ENCODE results near the gene RUFY4. TPM values are rescaled to one million over a fixed set of nuclear protein-coding genes. Genes with fewer than 3 reads are reported as not detected.

Gene RUFY4
- total and polyA plus RNA-seq, 2 donors (not counting 3 experiments of a cell fraction or from before 2014, with no cell fraction given) = not detected

GRCh38 chr2:218029366-218030360 lies 39.4 kb upstream of the RUFY4 start:
- H3K27ac ChIP-seq (ENCODE audit: insufficient read depth, low read depth, low read length) = no peak overlapping the region
- ChIA-PET CTCF (interaction anchor here (1.0 to 2.1 kb wide), 3 partner anchors 35 to 241 kb away, joined by 3 to 10 read pairs (median 4); no protein-coding TSS in a partner anchor), POLR2A (no interaction called here)
- peaks cover 13 to 23% of the 10 kb centered on the region in 2 experiments for H3K27me3 ChIP-seq (ENCODE audit: control insufficient read depth in 2 of 2, insufficient read depth in 2 of 2, low read length in 2 of 2)
- DNase-seq (ENCODE audit: low read depth, low spot score) (no peak), FAIRE-seq (no peak)
- H3K79me2 ChIP-seq (ENCODE audit: control insufficient read depth, insufficient read depth, low read length) = no peaks in the 10 kb centered on the region
- H3K9me1 ChIP-seq (replicated peaks; ENCODE audit: control insufficient read depth, extremely low read depth, insufficient read depth, low read length) = no peaks in the 10 kb centered on the region
- H2AFZ ChIP-seq (ENCODE audit: low read depth, low read length) = no peak overlapping the region
- H3K9ac ChIP-seq (replicated peaks; ENCODE audit: extremely low read depth, insufficient read depth, low read length) = no peak overlapping the region
- dilution Hi-C loops (cut with MboI; ENCODE audit: extremely low pct_ligation_motif_present, low sequenced_read_pairs) = no loop called here
- no peaks in the 10 kb centered on the region for H3K9me3 ChIP-seq (replicated peaks; ENCODE audit: control insufficient read depth, insufficient read depth, low read length)
- no peaks in the 10 kb centered on the region for H3K4me1 ChIP-seq (ENCODE audit: control insufficient read depth, extremely low read depth, insufficient read depth, low read length)
- no peaks in the 10 kb centered on the region for H3K36me3 ChIP-seq (ENCODE audit: control insufficient read depth in 2 of 2, extremely low read depth in 1 of 2, insufficient read depth in 2 of 2, low read length in 2 of 2)
- intact Hi-C loops (cut with micrococcal nuclease) = no loop called here
- no peak overlapping the region for H3K4me3 ChIP-seq (replicated peaks in 1 of 3; ENCODE audit: insufficient read depth in 1 of 3, low read depth in 1 of 3, low read length in 3 of 3)
- TF ChIP-seq, protein P1, sequence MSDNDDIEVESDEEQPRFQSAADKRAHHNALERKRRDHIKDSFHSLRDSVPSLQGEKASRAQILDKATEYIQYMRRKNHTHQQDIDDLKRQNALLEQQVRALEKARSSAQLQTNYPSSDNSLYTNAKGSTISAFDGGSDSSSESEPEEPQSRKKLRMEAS (IDR thresholded peaks at IDR 0.05; ENCODE audit: insufficient read depth, insufficient read length) = no peak
- no peak for TF ChIP-seq EZH2 (IDR thresholded peaks at IDR 0.05; ENCODE audit: borderline replicate concordance, low read depth, low read length, severe bottlenecking)
- no peak for TF ChIP-seq POLR2AphosphoS5 (IDR thresholded peaks at IDR 0.05; ENCODE audit: insufficient read depth, low read depth, low read length)
- TF ChIP-seq GATA2 (IDR thresholded peaks at IDR 0.05; ENCODE audit: insufficient read depth, insufficient read length, low read depth, low read length) = no peak
- TF ChIP-seq, protein P2, sequence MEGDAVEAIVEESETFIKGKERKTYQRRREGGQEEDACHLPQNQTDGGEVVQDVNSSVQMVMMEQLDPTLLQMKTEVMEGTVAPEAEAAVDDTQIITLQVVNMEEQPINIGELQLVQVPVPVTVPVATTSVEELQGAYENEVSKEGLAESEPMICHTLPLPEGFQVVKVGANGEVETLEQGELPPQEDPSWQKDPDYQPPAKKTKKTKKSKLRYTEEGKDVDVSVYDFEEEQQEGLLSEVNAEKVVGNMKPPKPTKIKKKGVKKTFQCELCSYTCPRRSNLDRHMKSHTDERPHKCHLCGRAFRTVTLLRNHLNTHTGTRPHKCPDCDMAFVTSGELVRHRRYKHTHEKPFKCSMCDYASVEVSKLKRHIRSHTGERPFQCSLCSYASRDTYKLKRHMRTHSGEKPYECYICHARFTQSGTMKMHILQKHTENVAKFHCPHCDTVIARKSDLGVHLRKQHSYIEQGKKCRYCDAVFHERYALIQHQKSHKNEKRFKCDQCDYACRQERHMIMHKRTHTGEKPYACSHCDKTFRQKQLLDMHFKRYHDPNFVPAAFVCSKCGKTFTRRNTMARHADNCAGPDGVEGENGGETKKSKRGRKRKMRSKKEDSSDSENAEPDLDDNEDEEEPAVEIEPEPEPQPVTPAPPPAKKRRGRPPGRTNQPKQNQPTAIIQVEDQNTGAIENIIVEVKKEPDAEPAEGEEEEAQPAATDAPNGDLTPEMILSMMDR (IDR thresholded peaks at IDR 0.05; ENCODE audit: extremely low read depth in 1 of 2, insufficient read depth in 1 of 2, low read depth in 1 of 2, low read length in 2 of 2) = no peak
- no TSS peak for BruUV-seq (replicated peaks)
- H4K20me1 ChIP-seq (replicated peaks; ENCODE audit: control insufficient read depth, extremely low read depth, insufficient read depth, low read length) = no peaks in the 10 kb centered on the region
- no peak overlapping the region for H3K4me2 ChIP-seq (ENCODE audit: insufficient read depth, low read length)

Data from endothelial cell of umbilical vein (primary cell).